NT2/D1 (cell line): ENCODE data around the gene KANSL1L.

Source experiments
- SUZ12 ChIP-seq: IDR thresholded peaks from 2 replicates; pipeline ENCODE4 v1.6.1; 2011; ENCODE audit not compliant: insufficient read length, insufficient read depth; ENCODE audit errors: extremely low read depth
- YY1 ChIP-seq: IDR thresholded peaks from 2 replicates; pipeline ENCODE4 v1.6.1; 2011; ENCODE audit not compliant: insufficient read length, insufficient read depth
- ZNF274 ChIP-seq: IDR thresholded peaks from 2 replicates; pipeline ENCODE4 v1.6.1; 2011; ENCODE audit warnings: mild to moderate bottlenecking, low read depth, low read length

DNA sequence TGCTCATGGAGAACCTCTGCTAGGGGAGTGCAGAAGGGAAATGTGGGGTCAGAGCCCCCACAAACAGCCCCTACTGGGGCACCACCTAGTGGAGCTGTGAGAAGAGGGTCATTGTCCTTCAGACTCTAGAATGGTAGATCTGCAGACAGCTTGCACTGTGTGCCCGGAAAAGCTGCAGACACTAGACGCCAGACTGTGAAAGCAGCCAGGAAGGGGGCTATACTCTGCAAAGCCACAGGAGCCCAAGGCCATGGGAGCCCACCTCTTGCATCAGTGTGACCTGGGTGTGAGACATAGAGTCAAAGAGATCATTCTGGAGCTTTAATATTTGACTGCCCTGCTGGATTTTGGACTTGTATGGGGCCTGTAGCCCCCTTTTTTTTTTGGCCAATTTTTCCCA lies 107.9 kb downstream of the KANSL1L start:
- TF ChIP-seq YY1 (no peak), ZNF274 (no peak), SUZ12 (no peak)
